Panc1 (cell line): Measurements from ENCODE around the gene GMDS. TPM values are rescaled to one million over a fixed set of nuclear protein-coding genes. Genes with fewer than 3 reads are reported as not detected.

Source experiments
- ATAC-seq: fragments of 200-7000 bp; cut with Tn5 transposase; 2 replicates; pipeline ENCODE4 v1.9.1; 2020; ENCODE audit warnings: mild to moderate bottlenecking, moderate library complexity
- BruUV-seq: library from RNA; stranded (reverse); fragments of 400-500 nt; replicated peaks from 2 replicates; lab custom pipeline; 2021; lab: Mats Ljungman, UMichigan
- CTCF ChIA-PET: fragments of 300-600 bp; sonication (Branson Sonifier 250); formaldehyde crosslinking; loops from one replicate; lab custom pipeline; 2022; ENCODE audit warnings: antibody characterized with exemption; lab: Charles Lee
- POLR2A ChIA-PET: fragments of 300-600 bp; sonication (Branson Sonifier 250); formaldehyde crosslinking; loops from one replicate; lab custom pipeline; 2022; ENCODE audit warnings: antibody characterized with exemption; lab: Charles Lee
- DNase-seq: peaks from one replicate; pipeline ENCODE4 v3.0.0-alpha.2; 2010; ENCODE audit warnings: low read depth, low spot score
- H3K27ac ChIP-seq: 2 replicates; pipeline ENCODE4 v1.5.1; 2011; ENCODE audit warnings: mild to moderate bottlenecking, low read length, inconsistent platforms
- H3K27me3 ChIP-seq: fragments of 200-500 bp; sonication (Bioruptor generic); 2 replicates; pipeline ENCODE4 v1.6.0; 2014; ENCODE audit warnings: low read length, inconsistent platforms; ENCODE audit not compliant: control insufficient read depth, insufficient read depth
- H3K36me3 ChIP-seq: fragments of 200-500 bp; sonication (Bioruptor generic); 2 replicates; pipeline ENCODE4 v1.5.1; 2014; ENCODE audit warnings: inconsistent platforms, mild to moderate bottlenecking, low read length, moderate library complexity; ENCODE audit not compliant: control insufficient read depth, insufficient read depth
- H3K4me1 ChIP-seq: 2 replicates; pipeline ENCODE4 v1.5.1; 2011; ENCODE audit warnings: inconsistent platforms, mild to moderate bottlenecking, low read length, moderate library complexity; ENCODE audit not compliant: control insufficient read depth, insufficient read depth
- H3K4me3 ChIP-seq, 2 experiments: 2 replicates each; pipeline ENCODE4 v1.5.1; 2011 to 2012; ENCODE audit warnings: low read depth in 2 of 2, low read length in 2 of 2, mild to moderate bottlenecking in 2 of 2, inconsistent platforms in 1 of 2, moderate library complexity in 1 of 2
- H3K9me3 ChIP-seq: fragments of 200-500 bp; sonication (Bioruptor generic); 2 replicates; pipeline ENCODE4 v1.5.1; 2014; ENCODE audit warnings: low read depth, mild to moderate bottlenecking, inconsistent platforms, low read length, moderate library complexity; ENCODE audit not compliant: control insufficient read depth, insufficient read depth
- POLR2AphosphoS5 ChIP-seq: IDR thresholded peaks from 2 replicates; pipeline ENCODE4 v1.6.1; 2012; ENCODE audit warnings: mild to moderate bottlenecking, low read depth, low read length, moderate library complexity
- SIN3A ChIP-seq: IDR thresholded peaks from 2 replicates; pipeline ENCODE4 v1.6.1; 2012; ENCODE audit warnings: low read depth, mild to moderate bottlenecking, low read length, moderate library complexity, borderline replicate concordance; ENCODE audit not compliant: insufficient read depth
- TCF7L2 ChIP-seq: IDR thresholded peaks from 2 replicates; pipeline ENCODE4 v1.6.1; 2011; ENCODE audit warnings: mild to moderate bottlenecking, low read depth, low read length, inconsistent platforms
- in situ Hi-C: cut with HindIII; loops from 2 replicates; pipeline ENCODE4 v1.10.0; 2016; ENCODE audit warnings: low sequenced_read_pairs, low pct_unique_long_range_greater_than_20kb
- intact Hi-C: fragments of 100-400 bp; cut with micrococcal nuclease; formaldehyde crosslinking; loops from one replicate; pipeline ENCODE4 v1.10.0; 2022; ENCODE audit not compliant: unreplicated experiment
- total RNA-seq: library from RNA; stranded (reverse); gene quantifications from one replicate; pipeline ENCODE4 v1.2.1, GENCODE V29; 2021; ENCODE audit not compliant: unreplicated experiment
- TF ChIP-seq, protein P1 (sequence below), 2 experiments: IDR thresholded peaks; 2 replicates each; pipeline ENCODE4 v1.6.1; 2011 to 2012; ENCODE audit warnings: low read depth in 2 of 2, control low read depth in 1 of 2, low read length in 1 of 2, mild to moderate bottlenecking in 1 of 2, moderate library complexity in 1 of 2; ENCODE audit not compliant: insufficient read depth in 1 of 2
- TF ChIP-seq, protein P2 (sequence below): fragments of 450-650 bp; IDR thresholded peaks from 2 replicates; pipeline ENCODE4 v1.5.1; 2017; ENCODE audit warnings: mild to moderate bottlenecking

GMDS gene
- total RNA-seq, 1 experiment from 2014 or later: 9.8 TPM

DNA sequence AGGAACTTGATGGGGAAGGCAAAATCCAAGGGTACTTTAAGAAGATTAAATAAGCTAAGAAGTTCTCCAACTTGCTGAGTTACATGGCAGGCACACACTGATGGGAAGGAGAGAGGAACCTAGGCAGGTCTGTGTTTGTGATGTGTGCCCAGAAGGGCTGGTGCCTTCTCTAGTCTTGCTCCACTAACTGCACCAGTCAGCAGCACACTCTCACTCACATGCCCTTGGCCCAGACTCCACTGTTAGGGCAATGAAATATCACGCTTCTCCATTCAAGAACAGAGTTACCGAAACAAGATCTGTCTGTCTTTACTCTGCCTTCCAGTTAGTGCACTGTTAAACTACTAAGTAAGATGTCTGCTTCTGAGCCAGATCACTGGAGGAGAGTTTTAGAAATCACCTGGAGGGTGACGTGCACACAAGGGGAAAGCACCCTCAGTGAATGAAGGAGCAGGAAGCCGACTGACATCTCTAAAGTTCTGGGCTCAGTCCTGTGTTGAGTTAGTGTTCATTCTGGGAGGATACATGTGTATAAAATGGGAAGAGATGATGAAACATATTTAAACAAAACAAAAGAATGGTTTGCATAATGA lies 384.6 kb downstream of the GMDS start:
- no peak for DNase-seq
- in situ Hi-C loops: no loop called here
- intact Hi-C loops: no loop called here
- no peaks in the 10 kb centered on the region for H3K36me3 ChIP-seq
- TF ChIP-seq TCF7L2 (no peak), SIN3A (no peak), POLR2AphosphoS5 (no peak)
- TF ChIP-seq, protein P1, sequence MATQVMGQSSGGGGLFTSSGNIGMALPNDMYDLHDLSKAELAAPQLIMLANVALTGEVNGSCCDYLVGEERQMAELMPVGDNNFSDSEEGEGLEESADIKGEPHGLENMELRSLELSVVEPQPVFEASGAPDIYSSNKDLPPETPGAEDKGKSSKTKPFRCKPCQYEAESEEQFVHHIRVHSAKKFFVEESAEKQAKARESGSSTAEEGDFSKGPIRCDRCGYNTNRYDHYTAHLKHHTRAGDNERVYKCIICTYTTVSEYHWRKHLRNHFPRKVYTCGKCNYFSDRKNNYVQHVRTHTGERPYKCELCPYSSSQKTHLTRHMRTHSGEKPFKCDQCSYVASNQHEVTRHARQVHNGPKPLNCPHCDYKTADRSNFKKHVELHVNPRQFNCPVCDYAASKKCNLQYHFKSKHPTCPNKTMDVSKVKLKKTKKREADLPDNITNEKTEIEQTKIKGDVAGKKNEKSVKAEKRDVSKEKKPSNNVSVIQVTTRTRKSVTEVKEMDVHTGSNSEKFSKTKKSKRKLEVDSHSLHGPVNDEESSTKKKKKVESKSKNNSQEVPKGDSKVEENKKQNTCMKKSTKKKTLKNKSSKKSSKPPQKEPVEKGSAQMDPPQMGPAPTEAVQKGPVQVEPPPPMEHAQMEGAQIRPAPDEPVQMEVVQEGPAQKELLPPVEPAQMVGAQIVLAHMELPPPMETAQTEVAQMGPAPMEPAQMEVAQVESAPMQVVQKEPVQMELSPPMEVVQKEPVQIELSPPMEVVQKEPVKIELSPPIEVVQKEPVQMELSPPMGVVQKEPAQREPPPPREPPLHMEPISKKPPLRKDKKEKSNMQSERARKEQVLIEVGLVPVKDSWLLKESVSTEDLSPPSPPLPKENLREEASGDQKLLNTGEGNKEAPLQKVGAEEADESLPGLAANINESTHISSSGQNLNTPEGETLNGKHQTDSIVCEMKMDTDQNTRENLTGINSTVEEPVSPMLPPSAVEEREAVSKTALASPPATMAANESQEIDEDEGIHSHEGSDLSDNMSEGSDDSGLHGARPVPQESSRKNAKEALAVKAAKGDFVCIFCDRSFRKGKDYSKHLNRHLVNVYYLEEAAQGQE (IDR thresholded peaks at IDR 0.05; ENCODE audit: insufficient read depth in 1 of 2, low read depth in 2 of 2, low read length in 1 of 2): no peak
- TF ChIP-seq, protein P2, sequence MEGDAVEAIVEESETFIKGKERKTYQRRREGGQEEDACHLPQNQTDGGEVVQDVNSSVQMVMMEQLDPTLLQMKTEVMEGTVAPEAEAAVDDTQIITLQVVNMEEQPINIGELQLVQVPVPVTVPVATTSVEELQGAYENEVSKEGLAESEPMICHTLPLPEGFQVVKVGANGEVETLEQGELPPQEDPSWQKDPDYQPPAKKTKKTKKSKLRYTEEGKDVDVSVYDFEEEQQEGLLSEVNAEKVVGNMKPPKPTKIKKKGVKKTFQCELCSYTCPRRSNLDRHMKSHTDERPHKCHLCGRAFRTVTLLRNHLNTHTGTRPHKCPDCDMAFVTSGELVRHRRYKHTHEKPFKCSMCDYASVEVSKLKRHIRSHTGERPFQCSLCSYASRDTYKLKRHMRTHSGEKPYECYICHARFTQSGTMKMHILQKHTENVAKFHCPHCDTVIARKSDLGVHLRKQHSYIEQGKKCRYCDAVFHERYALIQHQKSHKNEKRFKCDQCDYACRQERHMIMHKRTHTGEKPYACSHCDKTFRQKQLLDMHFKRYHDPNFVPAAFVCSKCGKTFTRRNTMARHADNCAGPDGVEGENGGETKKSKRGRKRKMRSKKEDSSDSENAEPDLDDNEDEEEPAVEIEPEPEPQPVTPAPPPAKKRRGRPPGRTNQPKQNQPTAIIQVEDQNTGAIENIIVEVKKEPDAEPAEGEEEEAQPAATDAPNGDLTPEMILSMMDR: no peak
- H3K4me3 ChIP-seq: no peak overlapping the region
- CTCF ChIA-PET: no interaction called here
- BruUV-seq: no TSS peak
- no peak for ATAC-seq
- POLR2A ChIA-PET: no interaction called here
- H3K4me1 ChIP-seq: no peaks in the 10 kb centered on the region
- H3K27ac ChIP-seq: no peak overlapping the region
- H3K27me3 ChIP-seq: no peaks in the 10 kb centered on the region
- H3K9me3 ChIP-seq: no peaks in the 10 kb centered on the region

DNA sequence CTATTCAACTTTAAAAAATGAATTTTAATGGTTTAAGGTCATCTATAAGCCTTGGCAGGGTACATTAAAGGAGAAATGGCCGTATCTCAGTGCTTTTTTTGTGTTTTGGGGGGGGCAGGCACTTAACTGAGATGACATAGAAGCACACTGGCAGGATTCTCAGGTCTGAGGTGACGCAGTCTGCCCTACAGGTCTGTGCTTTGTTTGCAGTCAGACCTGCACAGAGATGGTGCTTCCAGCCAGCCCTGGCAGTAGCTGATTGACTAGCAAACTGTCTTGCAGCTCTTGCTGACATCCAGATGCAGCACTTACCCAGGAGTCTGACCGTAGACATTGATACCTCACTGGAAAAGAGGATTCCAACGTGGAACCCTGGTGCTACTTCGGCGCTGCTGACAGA lies 386.5 kb downstream of the GMDS start:
- no peak overlapping the region for H3K27ac ChIP-seq
- H3K4me3 ChIP-seq: no peak overlapping the region
- no peaks in the 10 kb centered on the region for H3K36me3 ChIP-seq
- no TSS peak for BruUV-seq
- TF ChIP-seq, protein P1 (IDR thresholded peaks at IDR 0.05; ENCODE audit: insufficient read depth in 1 of 2, low read depth in 2 of 2, low read length in 1 of 2): no peak
- TF ChIP-seq, protein P2: no peak
- TF ChIP-seq TCF7L2 (no peak), POLR2AphosphoS5 (no peak), SIN3A (no peak)
- intact Hi-C loops: no loop called here
- no peak for ATAC-seq
- ChIA-PET CTCF (no interaction called here), POLR2A (no interaction called here)
- no peaks in the 10 kb centered on the region for H3K4me1 ChIP-seq
- H3K27me3 ChIP-seq: no peaks in the 10 kb centered on the region
- DNase-seq: no peak
- no peaks in the 10 kb centered on the region for H3K9me3 ChIP-seq
- in situ Hi-C loops: no loop called here
